Testis (tissue), 3 donors: ENCODE measurements around the gene CFAP46. TPM values are rescaled to one million over a fixed set of nuclear protein-coding genes. Genes with fewer than 3 reads are reported as not detected.

ENCODE experiments used
- DNase-seq: peaks from one replicate; pipeline ENCODE4 v3.0.0-alpha.2; 2019
- H3K27ac ChIP-seq, 2 donors: fragments of 200-600 bp; sonication (generic); one replicate each; pipeline ENCODE4 v1.5.1; 2019
- H3K27me3 ChIP-seq: fragments of 200-600 bp; sonication (generic); one replicate; pipeline ENCODE4 v1.5.1; 2019
- H3K36me3 ChIP-seq: fragments of 200-600 bp; sonication (generic); one replicate; pipeline ENCODE4 v1.5.1; 2017; ENCODE audit warnings: low read depth; ENCODE audit errors: missing control alignments
- H3K4me1 ChIP-seq: fragments of 200-600 bp; sonication (generic); one replicate; pipeline ENCODE4 v1.5.1; 2019
- H3K4me3 ChIP-seq, 2 donors: fragments of 200-600 bp; sonication (generic); one replicate each; pipeline ENCODE4 v1.5.1; 2017 to 2019
- H3K9me3 ChIP-seq: fragments of 200-600 bp; sonication (generic); one replicate; pipeline ENCODE4 v1.5.1; 2017
- POLR2A ChIP-seq: fragments of 450-650 bp; IDR thresholded peaks from one replicate; pipeline ENCODE4 v1.6.1; 2017; ENCODE audit warnings: antibody characterized with exemption, mild to moderate bottlenecking, moderate library complexity
- WGBS, 2 donors: methylation state at CpG; one replicate each; pipeline ENCODE4 v1.1.5; 2018; 5-methylcytosine and 5-hydroxymethylcytosine counted together
- intact Hi-C: fragments of 100-400 bp; cut with DNase I; formaldehyde crosslinking; loops from one replicate; pipeline ENCODE4 v1.15.1; 2023; ENCODE audit warnings: low total_unique reads
- polyA plus RNA-seq: library from polyadenylated mRNA; stranded (reverse); fragments of 350-450 nt; fragmentation: Illumina TruSeq; extraction: RNeasy Lipid Tissue Mini Kit (QIAGEN cat#74804); gene quantifications from one replicate; pipeline ENCODE4 v1.2.3, GENCODE V29; 2014; ENCODE audit warnings: low read depth, low replicate concordance; ENCODE audit not compliant: insufficient read depth
- total RNA-seq, 2 donors: library from RNA; depleted of rRNA; stranded (reverse); fragments of >200 nt; gene quantifications; one replicate each; pipeline ENCODE4 v1.2.3, GENCODE V29; 2016
- TF ChIP-seq, protein P1 (sequence below), 3 experiments: fragments of 450-650 bp in 2 of 3; fragments of 200-600 bp in 1 of 3; sonication (generic) in 1 of 3; IDR thresholded peaks; one replicate each; pipeline ENCODE4 v1.5.1; 2016 to 2019; ENCODE audit warnings: antibody characterized with exemption in 3 of 3, mild to moderate bottlenecking in 2 of 3, moderate library complexity in 1 of 3

Gene CFAP46
- total and polyA plus RNA-seq, 3 donors from 2014 or later = 36.0 to 67.6 (median 59.0) TPM

DNA sequence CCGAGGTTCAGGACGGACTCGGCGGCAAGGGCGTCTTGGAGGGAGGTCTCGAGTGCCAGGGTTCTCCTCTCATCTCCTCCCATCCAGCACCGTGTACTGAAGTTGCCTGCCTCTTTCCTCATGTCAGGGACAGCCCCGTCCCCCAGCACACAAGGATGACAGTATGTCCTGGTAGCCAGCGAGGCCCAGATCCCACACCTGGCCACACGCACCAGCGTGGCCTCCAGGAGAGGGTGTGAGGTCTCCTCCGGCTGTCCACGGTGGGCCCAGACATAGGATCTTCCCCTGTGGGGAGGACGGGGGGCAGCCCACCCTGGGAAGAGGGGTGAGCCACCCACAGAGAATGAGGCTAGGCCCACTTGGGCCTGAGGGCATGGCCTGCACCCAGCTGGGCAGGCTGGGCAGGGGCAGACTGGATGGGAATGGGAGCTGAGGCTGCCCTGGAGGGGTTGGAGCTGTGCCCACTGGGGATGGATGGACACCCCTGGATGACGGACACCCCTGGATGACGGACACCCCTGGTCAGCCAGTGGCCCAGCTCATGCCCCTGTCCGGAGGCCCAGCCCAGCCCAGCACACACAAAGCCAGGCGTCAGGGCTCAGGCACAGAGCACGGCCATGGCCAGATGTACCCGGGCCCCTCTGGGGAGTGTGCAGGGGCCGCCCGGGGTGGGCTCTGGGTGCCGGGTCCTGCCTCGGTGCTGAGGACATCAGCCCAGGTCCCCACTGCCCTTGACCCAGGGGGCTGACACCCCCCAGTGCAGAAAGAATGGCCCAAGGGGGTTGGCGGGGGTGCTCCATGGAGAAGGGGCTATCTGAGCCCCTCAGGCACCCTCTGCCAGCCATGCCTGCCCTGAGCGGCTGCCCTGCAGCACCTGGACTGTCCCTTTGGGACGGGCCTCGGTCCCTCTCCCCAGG, 30.9 kb upstream of the CFAP46 start:
- H3K27ac ChIP-seq = no peak overlapping the region
- no peaks in the 10 kb centered on the region for H3K4me1 ChIP-seq
- no peak for DNase-seq
- TF ChIP-seq, protein P1, sequence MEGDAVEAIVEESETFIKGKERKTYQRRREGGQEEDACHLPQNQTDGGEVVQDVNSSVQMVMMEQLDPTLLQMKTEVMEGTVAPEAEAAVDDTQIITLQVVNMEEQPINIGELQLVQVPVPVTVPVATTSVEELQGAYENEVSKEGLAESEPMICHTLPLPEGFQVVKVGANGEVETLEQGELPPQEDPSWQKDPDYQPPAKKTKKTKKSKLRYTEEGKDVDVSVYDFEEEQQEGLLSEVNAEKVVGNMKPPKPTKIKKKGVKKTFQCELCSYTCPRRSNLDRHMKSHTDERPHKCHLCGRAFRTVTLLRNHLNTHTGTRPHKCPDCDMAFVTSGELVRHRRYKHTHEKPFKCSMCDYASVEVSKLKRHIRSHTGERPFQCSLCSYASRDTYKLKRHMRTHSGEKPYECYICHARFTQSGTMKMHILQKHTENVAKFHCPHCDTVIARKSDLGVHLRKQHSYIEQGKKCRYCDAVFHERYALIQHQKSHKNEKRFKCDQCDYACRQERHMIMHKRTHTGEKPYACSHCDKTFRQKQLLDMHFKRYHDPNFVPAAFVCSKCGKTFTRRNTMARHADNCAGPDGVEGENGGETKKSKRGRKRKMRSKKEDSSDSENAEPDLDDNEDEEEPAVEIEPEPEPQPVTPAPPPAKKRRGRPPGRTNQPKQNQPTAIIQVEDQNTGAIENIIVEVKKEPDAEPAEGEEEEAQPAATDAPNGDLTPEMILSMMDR (IDR thresholded peaks at IDR 0.05) = no peak
- no peak for TF ChIP-seq POLR2A
- WGBS, 2 donors = 89 to 97% methylated on average over 15 to 26 of the region's 28 CpGs
- H3K9me3 ChIP-seq = no peaks in the 10 kb centered on the region
- H3K4me3 ChIP-seq = no peak overlapping the region
- no peaks in the 10 kb centered on the region for H3K27me3 ChIP-seq
- intact Hi-C loops = no loop called here
- H3K36me3 ChIP-seq = no peaks in the 10 kb centered on the region

DNA sequence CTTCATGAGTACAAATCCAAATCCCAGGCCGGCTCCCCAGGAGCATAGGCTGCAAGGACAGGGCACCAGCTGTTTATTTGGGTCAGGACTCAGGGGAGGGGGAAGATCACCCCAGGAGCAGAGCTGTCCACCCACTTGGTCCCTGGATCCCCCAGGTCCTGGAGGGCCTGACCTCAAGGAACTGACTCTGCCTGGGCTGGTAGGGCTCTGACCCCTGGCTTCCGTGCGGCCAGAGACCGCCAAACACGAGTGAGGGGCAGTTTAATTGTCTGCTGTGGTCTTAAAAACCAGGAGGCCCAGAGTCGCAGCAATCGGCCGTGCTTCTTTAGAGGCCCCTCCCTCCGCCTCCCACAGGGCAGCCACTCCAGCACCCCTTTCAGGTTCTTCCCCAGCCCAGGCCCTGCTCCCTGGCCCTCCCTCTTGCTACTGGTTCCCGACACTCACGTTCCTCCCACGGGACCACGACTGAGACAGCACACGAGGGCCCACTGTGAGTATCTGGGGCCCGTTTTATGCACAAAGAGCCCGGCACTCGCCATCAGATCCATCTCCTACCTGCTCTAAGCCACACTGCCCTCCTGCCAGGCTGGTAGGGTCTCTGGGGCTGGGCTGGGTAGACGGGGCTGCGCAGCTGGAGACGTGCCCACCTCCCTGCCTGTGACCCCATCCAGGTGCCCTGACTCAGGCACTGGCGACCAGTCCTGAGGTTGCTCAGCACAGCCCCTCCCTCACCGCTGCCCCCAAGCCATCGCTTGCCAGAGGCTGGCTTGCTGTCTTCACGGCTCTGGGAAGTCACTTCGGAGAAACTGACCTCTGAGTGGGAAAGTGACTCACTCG, 30.0 kb upstream of the CFAP46 start:
- no peaks in the 10 kb centered on the region for H3K27me3 ChIP-seq
- H3K4me1 ChIP-seq = no peaks in the 10 kb centered on the region
- no peaks in the 10 kb centered on the region for H3K36me3 ChIP-seq
- no peak overlapping the region for H3K27ac ChIP-seq
- TF ChIP-seq, protein P1 (IDR thresholded peaks at IDR 0.05) = no peak
- TF ChIP-seq POLR2A = no peak
- H3K4me3 ChIP-seq = no peak overlapping the region
- DNase-seq = no peak
- intact Hi-C loops = no loop called here
- H3K9me3 ChIP-seq = no peaks in the 10 kb centered on the region
- WGBS, 2 donors = 75% methylated on average over 18 to 26 of the region's 26 CpGs

DNA sequence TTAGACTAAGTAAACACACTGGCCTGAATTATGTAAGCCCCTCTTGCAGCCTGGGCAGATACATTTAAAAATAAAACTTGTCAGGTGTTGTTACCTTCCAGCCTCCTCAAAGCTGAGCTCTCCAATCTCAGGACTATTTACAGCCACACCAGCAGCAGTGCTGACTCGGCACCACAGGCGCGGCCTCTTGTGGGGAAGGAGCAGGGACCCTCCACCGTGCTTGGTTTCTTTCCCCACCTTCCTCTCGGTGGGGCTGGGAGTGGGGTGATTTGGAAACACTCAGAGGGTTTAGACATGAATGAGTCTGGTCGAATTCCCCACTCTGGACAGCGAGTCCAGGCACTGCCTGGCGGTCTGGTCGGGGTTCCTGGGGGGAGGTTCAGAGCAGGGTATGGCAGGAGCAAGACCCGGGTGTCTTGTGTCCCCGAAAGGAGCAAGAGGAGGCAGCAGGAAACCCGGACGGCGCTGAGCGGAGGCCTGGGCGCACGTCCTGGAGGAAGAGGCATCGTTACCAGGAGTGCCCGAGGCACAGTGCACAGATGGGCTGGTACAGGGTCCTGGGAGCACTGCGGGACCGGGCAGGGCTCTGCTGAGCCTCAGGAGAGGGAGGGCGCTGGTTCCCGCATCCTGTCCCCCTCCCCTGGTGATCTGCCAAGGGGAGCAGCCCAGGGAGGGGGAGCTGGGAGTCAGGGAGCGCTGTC, 29.2 kb upstream of the CFAP46 start:
- intact Hi-C loops = no loop called here
- 65 to 66% methylated on average over 24 of the region's 24 CpGs for WGBS, 2 donors
- Histone ChIP-seq H3K4me1 (no peaks in the 10 kb centered on the region), H3K9me3 (no peaks in the 10 kb centered on the region), H3K27ac (no peak overlapping the region), H3K27me3 (no peaks in the 10 kb centered on the region), H3K36me3 (no peaks in the 10 kb centered on the region), H3K4me3 (no peak overlapping the region)
- TF ChIP-seq, protein P1 (IDR thresholded peaks at IDR 0.05) = no peak
- no peak for TF ChIP-seq POLR2A
- DNase-seq = no peak

DNA sequence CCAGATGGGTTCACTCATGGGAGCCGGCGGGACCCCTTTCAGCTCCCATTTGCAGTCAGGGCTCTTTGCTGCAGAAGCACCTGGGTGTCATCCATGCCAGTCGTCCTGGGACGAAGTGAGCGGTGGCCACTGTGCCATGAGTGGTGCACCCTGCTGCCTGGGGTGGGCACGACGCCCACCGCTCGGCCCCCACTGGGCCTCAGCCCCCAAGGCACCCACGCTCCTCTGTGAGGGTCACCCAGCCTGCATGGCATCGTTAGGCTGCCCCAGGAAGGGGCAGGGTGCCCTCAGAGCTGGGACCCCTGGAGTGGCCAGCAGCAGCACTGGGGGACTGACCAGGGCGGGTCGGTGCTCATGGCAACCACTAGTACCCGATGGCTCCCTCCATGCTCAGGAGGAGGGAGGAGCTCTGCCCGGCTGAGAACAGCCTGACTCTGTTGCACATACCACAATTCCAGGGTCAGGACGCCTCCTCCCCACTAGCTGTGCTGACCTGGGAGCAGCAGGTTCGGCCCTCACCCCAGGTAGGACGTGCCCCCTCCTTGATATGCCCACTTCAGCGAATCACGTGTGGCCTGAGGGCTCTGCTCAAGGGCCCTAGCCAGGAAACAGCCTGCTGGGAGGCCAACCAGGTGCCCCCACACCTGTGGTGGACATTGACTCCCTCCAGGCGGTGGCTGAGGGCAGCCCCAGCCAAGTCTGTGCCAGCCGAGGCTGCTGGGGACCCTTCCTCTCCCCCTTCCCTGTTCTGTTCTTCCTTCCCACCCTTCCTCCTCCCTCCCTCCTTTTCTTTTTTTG, 28.5 kb upstream of the CFAP46 start:
- TF ChIP-seq, protein P1 (IDR thresholded peaks at IDR 0.05) = no peak
- no peak for TF ChIP-seq POLR2A
- Histone ChIP-seq H3K27me3 (no peaks in the 10 kb centered on the region), H3K36me3 (no peaks in the 10 kb centered on the region), H3K27ac (no peak overlapping the region), H3K4me1 (no peaks in the 10 kb centered on the region), H3K4me3 (no peak overlapping the region), H3K9me3 (no peaks in the 10 kb centered on the region)
- intact Hi-C loops = no loop called here
- no peak for DNase-seq
- WGBS, 2 donors = 64 to 87% methylated on average over 4 to 22 of the region's 22 CpGs
